Measurements from ENCODE around the gene PLEKHH3. TPM values are rescaled to one million over a fixed set of nuclear protein-coding genes. Genes with fewer than 3 reads are reported as not detected.

PLEKHH3 gene
- total RNA-seq, 2 donors from 2014 or later: 13.7 to 24.3 TPM

DNA sequence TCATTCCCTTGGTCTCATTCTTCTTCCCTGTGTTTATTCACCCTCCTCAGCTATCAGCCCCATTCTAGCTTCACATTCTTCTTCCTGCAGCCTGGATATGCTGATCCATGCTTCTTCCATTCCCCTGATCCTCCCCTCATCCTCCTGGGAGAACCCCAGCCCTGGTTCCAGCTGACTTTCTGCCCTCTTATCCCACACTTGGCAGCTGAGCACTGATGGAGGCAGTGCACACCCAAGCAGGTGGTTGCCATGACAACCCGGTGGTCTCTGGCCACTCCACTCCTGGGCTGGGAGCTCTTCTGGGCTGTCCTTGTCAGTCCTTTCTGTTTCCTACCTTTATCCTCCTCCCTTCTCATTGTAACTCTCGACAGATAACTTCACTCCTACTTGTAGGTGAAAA, 34.5 kb downstream of the PLEKHH3 start:
- Histone ChIP-seq H3K36me3 (ENCODE audit: control insufficient read depth, insufficient read depth, low read length) (no peaks in the 10 kb centered on the region), H3K4me3 (ENCODE audit: low read length) (no peak overlapping the region), H3K9ac (ENCODE audit: extremely low read depth, low read length, poor library complexity, severe bottlenecking) (no peak overlapping the region), H3K27me3 (ENCODE audit: control insufficient read depth, insufficient read depth, low read length, poor library complexity, severe bottlenecking) (no peaks in the 10 kb centered on the region), H3K9me3 (ENCODE audit: control insufficient read depth, low read length) (no peaks in the 10 kb centered on the region), H3K4me1 (ENCODE audit: control insufficient read depth, insufficient read depth, low read length) (no peaks in the 10 kb centered on the region), H3K27ac (ENCODE audit: low read depth, low read length) (no peak overlapping the region)
- Mint-ChIP-seq H3K9me3 (no peaks in the 10 kb centered on the region), H3K36me3 (ENCODE audit: low read depth) (no peaks in the 10 kb centered on the region), H3K4me3 (no peak overlapping the region), H3K4me1 (peaks cover 7% of the 10 kb centered on the region), H3K27me3 (ENCODE audit: insufficient read depth) (peaks cover 1% of the 10 kb centered on the region), H3K27ac (no peak overlapping the region)
- 70 to 80% methylated on average over 1 to 2 of the region's 2 CpGs for WGBS, 2 experiments (ENCODE audit: insufficient coverage in 1 of 2, insufficient read length in 1 of 2)
- TF ChIP-seq, protein P1, sequence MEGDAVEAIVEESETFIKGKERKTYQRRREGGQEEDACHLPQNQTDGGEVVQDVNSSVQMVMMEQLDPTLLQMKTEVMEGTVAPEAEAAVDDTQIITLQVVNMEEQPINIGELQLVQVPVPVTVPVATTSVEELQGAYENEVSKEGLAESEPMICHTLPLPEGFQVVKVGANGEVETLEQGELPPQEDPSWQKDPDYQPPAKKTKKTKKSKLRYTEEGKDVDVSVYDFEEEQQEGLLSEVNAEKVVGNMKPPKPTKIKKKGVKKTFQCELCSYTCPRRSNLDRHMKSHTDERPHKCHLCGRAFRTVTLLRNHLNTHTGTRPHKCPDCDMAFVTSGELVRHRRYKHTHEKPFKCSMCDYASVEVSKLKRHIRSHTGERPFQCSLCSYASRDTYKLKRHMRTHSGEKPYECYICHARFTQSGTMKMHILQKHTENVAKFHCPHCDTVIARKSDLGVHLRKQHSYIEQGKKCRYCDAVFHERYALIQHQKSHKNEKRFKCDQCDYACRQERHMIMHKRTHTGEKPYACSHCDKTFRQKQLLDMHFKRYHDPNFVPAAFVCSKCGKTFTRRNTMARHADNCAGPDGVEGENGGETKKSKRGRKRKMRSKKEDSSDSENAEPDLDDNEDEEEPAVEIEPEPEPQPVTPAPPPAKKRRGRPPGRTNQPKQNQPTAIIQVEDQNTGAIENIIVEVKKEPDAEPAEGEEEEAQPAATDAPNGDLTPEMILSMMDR (conservative IDR thresholded peaks at IDR 0.05): no peak
- DNase-seq: peak; percentile 83

DNA sequence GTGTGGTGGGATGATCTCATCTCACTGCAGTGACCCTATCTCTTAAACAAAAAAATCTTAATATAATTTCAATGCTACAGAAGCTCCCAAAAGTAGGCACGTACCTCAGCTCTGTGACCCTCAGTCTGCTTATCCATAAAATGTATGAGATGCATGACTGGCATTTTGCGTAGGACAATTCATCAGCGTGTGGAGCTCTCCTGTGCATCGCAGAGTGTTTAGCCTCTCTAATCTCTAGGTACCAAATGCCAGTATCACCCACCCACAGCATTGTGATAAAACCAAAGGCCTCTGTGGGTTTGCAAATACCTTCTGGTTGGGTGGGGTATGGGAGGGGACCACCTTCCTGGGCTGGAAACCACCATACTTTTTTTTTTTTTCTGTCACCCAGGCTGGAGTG, 36.7 kb downstream of the PLEKHH3 start:
- no peak overlapping the region for H3K4me3 Mint-ChIP-seq
- peaks cover 7% of the 10 kb centered on the region for H3K4me1 Mint-ChIP-seq
- Histone ChIP-seq H3K4me1 (ENCODE audit: control insufficient read depth, insufficient read depth, low read length) (no peaks in the 10 kb centered on the region), H3K27ac (ENCODE audit: low read depth, low read length) (no peak overlapping the region), H3K9ac (ENCODE audit: extremely low read depth, low read length, poor library complexity, severe bottlenecking) (no peak overlapping the region), H3K9me3 (ENCODE audit: control insufficient read depth, low read length) (no peaks in the 10 kb centered on the region), H3K4me3 (ENCODE audit: low read length) (no peak overlapping the region), H3K27me3 (ENCODE audit: control insufficient read depth, insufficient read depth, low read length, poor library complexity, severe bottlenecking) (no peaks in the 10 kb centered on the region), H3K36me3 (ENCODE audit: control insufficient read depth, insufficient read depth, low read length) (no peaks in the 10 kb centered on the region)
- H3K9me3 Mint-ChIP-seq: no peaks in the 10 kb centered on the region
- no peaks in the 10 kb centered on the region for H3K36me3 Mint-ChIP-seq (ENCODE audit: low read depth)
- no peak overlapping the region for H3K27ac Mint-ChIP-seq
- 93 to 100% methylated on average over 2 to 4 of the region's 4 CpGs for WGBS, 2 experiments (ENCODE audit: insufficient coverage in 1 of 2, insufficient read length in 1 of 2)
- no peak for DNase-seq
- TF ChIP-seq, protein P1 (conservative IDR thresholded peaks at IDR 0.05): no peak
- H3K27me3 Mint-ChIP-seq (ENCODE audit: insufficient read depth): peaks cover 1% of the 10 kb centered on the region

DNA sequence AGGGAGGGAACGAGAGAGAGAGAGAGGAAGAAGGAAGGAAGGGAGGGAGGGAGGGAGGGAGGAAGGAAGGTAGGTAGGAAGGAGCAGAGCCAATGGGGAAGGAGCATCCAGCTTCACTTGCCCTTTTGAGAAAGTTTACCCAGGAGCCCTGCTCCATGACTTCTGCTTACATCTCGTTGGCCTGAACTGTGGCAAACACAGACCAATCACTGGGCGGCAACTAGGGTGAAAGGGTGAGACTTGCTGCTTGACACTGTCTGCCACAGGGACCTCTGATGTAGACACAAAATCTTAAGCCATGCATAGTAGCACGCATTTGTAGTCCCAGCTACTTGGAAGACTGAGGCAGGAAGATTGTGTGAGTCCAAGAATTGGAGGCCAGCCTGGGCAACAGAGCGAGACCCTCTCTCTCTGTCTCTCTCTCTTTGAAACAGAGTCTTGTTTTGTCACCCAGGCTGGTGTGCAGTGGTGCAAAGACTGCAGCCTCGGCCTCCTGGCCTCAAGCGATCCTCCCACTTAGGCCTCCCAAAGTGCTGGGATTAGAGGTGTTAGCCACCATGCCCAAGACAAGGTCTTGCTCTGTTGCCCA, 37.2 kb downstream of the PLEKHH3 start:
- Histone ChIP-seq H3K27me3 (ENCODE audit: control insufficient read depth, insufficient read depth, low read length, poor library complexity, severe bottlenecking) (no peaks in the 10 kb centered on the region), H3K9me3 (ENCODE audit: control insufficient read depth, low read length) (no peaks in the 10 kb centered on the region), H3K4me3 (ENCODE audit: low read length) (no peak overlapping the region), H3K9ac (ENCODE audit: extremely low read depth, low read length, poor library complexity, severe bottlenecking) (no peak overlapping the region), H3K27ac (ENCODE audit: low read depth, low read length) (no peak overlapping the region), H3K36me3 (ENCODE audit: control insufficient read depth, insufficient read depth, low read length) (no peaks in the 10 kb centered on the region), H3K4me1 (ENCODE audit: control insufficient read depth, insufficient read depth, low read length) (no peaks in the 10 kb centered on the region)
- TF ChIP-seq, protein P1 (conservative IDR thresholded peaks at IDR 0.05): no peak
- Mint-ChIP-seq H3K4me3 (no peak overlapping the region), H3K27me3 (ENCODE audit: insufficient read depth) (peaks cover 1% of the 10 kb centered on the region), H3K9me3 (no peaks in the 10 kb centered on the region), H3K4me1 (peaks cover 7% of the 10 kb centered on the region), H3K36me3 (ENCODE audit: low read depth) (no peaks in the 10 kb centered on the region), H3K27ac (no peak overlapping the region)
- WGBS, 2 experiments (ENCODE audit: insufficient coverage in 1 of 2, insufficient read length in 1 of 2): 87 to 89% methylated on average over 5 to 6 of the region's 7 CpGs
- no peak for DNase-seq

Data from endodermal cell (in vitro differentiated cells).